ENCODE measurements around the gene ANO7. TPM values are rescaled to one million over a fixed set of nuclear protein-coding genes. Genes with fewer than 3 reads are reported as not detected.
A peak's percentile ranks its signal among the peaks of the same experiment; 100 is the strongest.

ANO7 gene
- total and polyA plus RNA-seq, 2 experiments from 2014 or later, result 0.22 to 2.6 TPM

GRCh38 chr2:241184901-241185300 lies 3.6 kb upstream of the ANO7 start:
- Histone ChIP-seq H3F3A (ENCODE audit: insufficient read depth) (0 out of 2 replicates have a peak, but pooled peaks cover 6% of the 10 kb centered on the region), H4K20me1 (ENCODE audit: insufficient read depth) (no peaks in the 10 kb centered on the region), H3K27ac (no peak overlapping the region), H3K9me2 (ENCODE audit: insufficient read depth) (no peaks in the 10 kb centered on the region), H2AFZ (no peak overlapping the region), H3K36me3 (ENCODE audit: low read depth) (peaks cover 3% of the 10 kb centered on the region; the same call in 1 of the 2 replicates), H3K9me3 (ENCODE audit: low read depth) (no peaks in the 10 kb centered on the region), H3K27me3 (replicated peaks; ENCODE audit: insufficient read depth) (no peaks in the 10 kb centered on the region), H3K9ac (no peak overlapping the region), H3K4me3 (no peak overlapping the region), H3K4me2 (ENCODE audit: unreplicated experiment) (no peak overlapping the region), H3K79me2 (ENCODE audit: insufficient read depth) (no peaks in the 10 kb centered on the region), H3K4me1 (ENCODE audit: insufficient read depth) (peaks cover 6% of the 10 kb centered on the region)
- in situ Hi-C loops (cut with MboI), result no loop called here
- DNase-seq, result peak; percentile 53
- TF ChIP-seq EZH2 (IDR thresholded peaks at IDR 0.05; ENCODE audit: insufficient read depth, poor library complexity, severe bottlenecking), result no peak
- TF ChIP-seq EZH2phosphoT487 (IDR thresholded peaks at IDR 0.05; ENCODE audit: insufficient read depth, low read depth), result no peak
- 32 to 37% methylated on average over 9 of the region's 9 CpGs for WGBS, 2 experiments (ENCODE audit: low coverage in 1 of 2, low lambda C conversion rate in 2 of 2, missing lambda C conversion rate in 2 of 2)

GRCh38 chr2:241185961-241186360 lies 2.5 kb upstream of the ANO7 start:
- Histone ChIP-seq H3K4me2 (ENCODE audit: unreplicated experiment) (no peak overlapping the region), H3K79me2 (ENCODE audit: insufficient read depth) (no peaks in the 10 kb centered on the region), H3K9me2 (ENCODE audit: insufficient read depth) (no peaks in the 10 kb centered on the region), H4K20me1 (ENCODE audit: insufficient read depth) (no peaks in the 10 kb centered on the region), H3K27me3 (replicated peaks; ENCODE audit: insufficient read depth) (no peaks in the 10 kb centered on the region), H3K36me3 (ENCODE audit: low read depth) (peaks cover 3% of the 10 kb centered on the region; the same call in 1 of the 2 replicates), H3K9me3 (ENCODE audit: low read depth) (no peaks in the 10 kb centered on the region), H2AFZ (no peak overlapping the region), H3K27ac (no peak overlapping the region), H3K4me3 (no peak overlapping the region), H3K4me1 (ENCODE audit: insufficient read depth) (no peaks in the 10 kb centered on the region), H3F3A (ENCODE audit: insufficient read depth) (no peaks in the 10 kb centered on the region), H3K9ac (no peak overlapping the region)
- TF ChIP-seq EZH2 (IDR thresholded peaks at IDR 0.05; ENCODE audit: insufficient read depth, poor library complexity, severe bottlenecking) (no peak), EZH2phosphoT487 (IDR thresholded peaks at IDR 0.05; ENCODE audit: insufficient read depth, low read depth) (no peak)
- DNase-seq, result no peak
- in situ Hi-C loops (cut with MboI), result no loop called here
- WGBS, 2 experiments (ENCODE audit: low coverage in 1 of 2, low lambda C conversion rate in 2 of 2, missing lambda C conversion rate in 2 of 2), result 73 to 80% methylated on average over 11 of the region's 11 CpGs

GRCh38 chr2:241187101-241187917 lies 1.2 kb upstream of the ANO7 start:
- no peaks in the 10 kb centered on the region for H3K9me3 ChIP-seq (ENCODE audit: low read depth)
- H4K20me1 ChIP-seq (ENCODE audit: insufficient read depth), result no peaks in the 10 kb centered on the region
- H3K36me3 ChIP-seq (ENCODE audit: low read depth), result peaks cover 3% of the 10 kb centered on the region; the same call in 1 of the 2 replicates
- H3K9ac ChIP-seq, result no peak overlapping the region
- H3K27me3 ChIP-seq (replicated peaks; ENCODE audit: insufficient read depth), result no peaks in the 10 kb centered on the region
- 50 to 51% methylated on average over 11 to 14 of the region's 14 CpGs for WGBS, 2 experiments (ENCODE audit: low coverage in 1 of 2, low lambda C conversion rate in 2 of 2, missing lambda C conversion rate in 2 of 2)
- no peak overlapping the region for H3K4me3 ChIP-seq
- no peak for DNase-seq
- TF ChIP-seq EZH2phosphoT487 (IDR thresholded peaks at IDR 0.05; ENCODE audit: insufficient read depth, low read depth), result no peak
- no peak for TF ChIP-seq EZH2 (IDR thresholded peaks at IDR 0.05; ENCODE audit: insufficient read depth, poor library complexity, severe bottlenecking)
- H2AFZ ChIP-seq, result no peak overlapping the region
- no peak overlapping the region for H3K27ac ChIP-seq
- H3K4me1 ChIP-seq (ENCODE audit: insufficient read depth), result no peaks in the 10 kb centered on the region
- H3F3A ChIP-seq (ENCODE audit: insufficient read depth), result no peaks in the 10 kb centered on the region
- H3K4me2 ChIP-seq (ENCODE audit: unreplicated experiment), result no peak overlapping the region
- in situ Hi-C loops (cut with MboI), result no loop called here
- no peaks in the 10 kb centered on the region for H3K9me2 ChIP-seq (ENCODE audit: insufficient read depth)
- no peaks in the 10 kb centered on the region for H3K79me2 ChIP-seq (ENCODE audit: insufficient read depth)

- no peak overlapping the region for H2AFZ ChIP-seq
- no peaks in the 10 kb centered on the region for H3K9me2 ChIP-seq (ENCODE audit: insufficient read depth)
- DNase-seq, result no peak
- H3K27ac ChIP-seq, result no peak overlapping the region
- no peak overlapping the region for H3K4me3 ChIP-seq
- no peaks in the 10 kb centered on the region for H3K9me3 ChIP-seq (ENCODE audit: low read depth)
- 37 to 60% methylated on average over 2 to 4 of the region's 4 CpGs for WGBS, 2 experiments (ENCODE audit: low coverage in 1 of 2, low lambda C conversion rate in 2 of 2, missing lambda C conversion rate in 2 of 2)
- H3K27me3 ChIP-seq (replicated peaks; ENCODE audit: insufficient read depth), result no peaks in the 10 kb centered on the region
- H3K9ac ChIP-seq, result no peak overlapping the region
- H3F3A ChIP-seq (ENCODE audit: insufficient read depth), result no peaks in the 10 kb centered on the region
- H3K36me3 ChIP-seq (ENCODE audit: low read depth), result peaks cover 3% of the 10 kb centered on the region; the same call in 1 of the 2 replicates
- H3K4me2 ChIP-seq (ENCODE audit: unreplicated experiment), result no peak overlapping the region
- no peaks in the 10 kb centered on the region for H3K79me2 ChIP-seq (ENCODE audit: insufficient read depth)
- in situ Hi-C loops (cut with MboI), result no loop called here
- TF ChIP-seq EZH2phosphoT487 (IDR thresholded peaks at IDR 0.05; ENCODE audit: insufficient read depth, low read depth) (no peak), EZH2 (IDR thresholded peaks at IDR 0.05; ENCODE audit: insufficient read depth, poor library complexity, severe bottlenecking) (no peak)
- no peaks in the 10 kb centered on the region for H4K20me1 ChIP-seq (ENCODE audit: insufficient read depth)
- no peaks in the 10 kb centered on the region for H3K4me1 ChIP-seq (ENCODE audit: insufficient read depth)
Measured at GRCh38 chr2:241187918-241188234, 601 bp upstream of the ANO7 start.

Data from GM23248 (cell line).